ENCODE results near the gene MRPL50. TPM values are rescaled to one million over a fixed set of nuclear protein-coding genes. Genes with fewer than 3 reads are reported as not detected.

MRPL50 gene
- total RNA-seq, 3 donors from 2014 or later (not counting 1 experiment from before 2014, with no cell fraction given): 4.4 to 5.9 (median 5.1) TPM

DNA sequence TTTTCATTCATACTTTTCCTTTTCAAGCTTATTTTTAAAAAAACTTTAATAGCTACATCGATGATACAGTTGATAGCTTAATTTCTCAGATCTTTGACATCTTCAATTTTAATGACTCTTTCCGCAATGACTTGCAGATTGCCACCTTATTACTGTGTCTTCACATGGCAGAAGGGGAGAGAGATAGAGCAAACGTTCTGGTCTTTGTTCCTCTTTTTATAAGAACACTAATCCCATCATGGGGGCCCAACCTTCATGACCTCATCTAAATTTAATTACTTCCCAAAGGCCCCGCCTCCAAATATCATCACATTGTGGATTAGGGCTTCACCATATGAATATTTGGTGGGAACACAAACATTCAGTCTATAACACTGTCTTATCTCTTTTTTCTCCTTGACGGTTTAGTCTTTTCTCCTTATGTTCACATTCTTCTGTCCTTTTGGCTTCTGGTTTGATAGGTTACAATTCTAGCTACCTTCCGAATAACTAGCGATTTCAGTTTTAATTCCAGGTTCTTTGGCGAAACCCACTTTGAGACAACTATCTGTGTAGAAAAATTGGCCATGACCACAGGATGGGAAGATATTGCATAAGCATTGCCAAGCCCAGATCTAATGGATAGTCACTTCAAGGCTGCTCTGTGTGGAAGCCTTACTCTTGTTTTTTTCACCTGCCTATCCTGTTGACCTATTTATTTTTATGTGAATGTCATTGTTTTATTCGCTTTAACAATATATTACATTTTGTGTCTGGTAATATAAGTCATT lies 5.3 kb upstream of the MRPL50 start:
- peaks cover 78% of the 10 kb centered on the region for H3K36me3 Mint-ChIP-seq
- TF ChIP-seq, protein P1, sequence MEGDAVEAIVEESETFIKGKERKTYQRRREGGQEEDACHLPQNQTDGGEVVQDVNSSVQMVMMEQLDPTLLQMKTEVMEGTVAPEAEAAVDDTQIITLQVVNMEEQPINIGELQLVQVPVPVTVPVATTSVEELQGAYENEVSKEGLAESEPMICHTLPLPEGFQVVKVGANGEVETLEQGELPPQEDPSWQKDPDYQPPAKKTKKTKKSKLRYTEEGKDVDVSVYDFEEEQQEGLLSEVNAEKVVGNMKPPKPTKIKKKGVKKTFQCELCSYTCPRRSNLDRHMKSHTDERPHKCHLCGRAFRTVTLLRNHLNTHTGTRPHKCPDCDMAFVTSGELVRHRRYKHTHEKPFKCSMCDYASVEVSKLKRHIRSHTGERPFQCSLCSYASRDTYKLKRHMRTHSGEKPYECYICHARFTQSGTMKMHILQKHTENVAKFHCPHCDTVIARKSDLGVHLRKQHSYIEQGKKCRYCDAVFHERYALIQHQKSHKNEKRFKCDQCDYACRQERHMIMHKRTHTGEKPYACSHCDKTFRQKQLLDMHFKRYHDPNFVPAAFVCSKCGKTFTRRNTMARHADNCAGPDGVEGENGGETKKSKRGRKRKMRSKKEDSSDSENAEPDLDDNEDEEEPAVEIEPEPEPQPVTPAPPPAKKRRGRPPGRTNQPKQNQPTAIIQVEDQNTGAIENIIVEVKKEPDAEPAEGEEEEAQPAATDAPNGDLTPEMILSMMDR (IDR thresholded peaks at IDR 0.05): no peak
- no peak overlapping the region for H3K4me3 Mint-ChIP-seq
- intact Hi-C loops (cut with micrococcal nuclease): no loop called here
- 92% methylated on average over 6 of the region's 9 CpGs for WGBS (ENCODE audit: insufficient coverage)
- peaks cover 12% of the 10 kb centered on the region for H3K4me1 ChIP-seq (ENCODE audit: control insufficient read depth, insufficient read depth, low read length)
- no peak overlapping the region for H3K27ac Mint-ChIP-seq
- H3K27me3 ChIP-seq (ENCODE audit: control insufficient read depth, insufficient read depth, low read length): no peaks in the 10 kb centered on the region
- H3K27ac ChIP-seq (ENCODE audit: low read length): no peak overlapping the region
- peaks cover 15 to 27% of the 10 kb centered on the region in 2 donors for H3K9me3 Mint-ChIP-seq
- H3K4me1 Mint-ChIP-seq: peaks cover 40 to 50% of the 10 kb centered on the region in 2 donors
- H3K27me3 Mint-ChIP-seq (ENCODE audit: low read depth in 2 of 2): no peaks in the 10 kb centered on the region
- peaks cover 79% of the 10 kb centered on the region for H3K36me3 ChIP-seq (ENCODE audit: control insufficient read depth, insufficient read depth, low read length)
- no peak overlapping the region for H3K4me3 ChIP-seq (ENCODE audit: low read length)
- H3K9me3 ChIP-seq (ENCODE audit: control insufficient read depth, insufficient read depth, low read length): peaks cover 18% of the 10 kb centered on the region
- DNase-seq (no peak), ATAC-seq (no peak)

DNA sequence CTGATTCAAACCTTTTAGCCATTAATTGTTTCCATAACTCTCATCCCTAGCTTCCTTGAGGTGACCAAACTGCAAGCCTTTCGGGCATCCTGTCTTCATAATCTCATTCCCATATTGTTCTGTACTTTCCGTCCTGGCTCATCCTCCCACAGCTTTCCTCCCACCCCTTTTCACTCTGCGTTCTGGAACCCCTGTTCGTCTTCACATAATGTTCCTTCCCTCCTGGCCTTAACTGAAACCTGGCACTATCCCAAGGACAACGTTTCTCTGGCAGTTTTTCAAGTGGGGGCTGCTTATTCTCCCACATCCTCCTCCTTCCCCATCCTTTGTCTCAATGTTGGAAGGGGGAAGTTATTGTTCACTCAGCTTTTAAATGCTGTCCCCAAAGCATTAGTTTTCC lies 1.7 kb upstream of the MRPL50 start:
- peaks cover 46% of the 10 kb centered on the region for H3K36me3 ChIP-seq (ENCODE audit: control insufficient read depth, insufficient read depth, low read length)
- Mint-ChIP-seq H3K36me3 (peaks cover 44% of the 10 kb centered on the region), H3K27ac (peak overlapping the region; percentile 98 to 99), H3K4me1 (peaks cover 69 to 70% of the 10 kb centered on the region in 2 donors), H3K27me3 (ENCODE audit: low read depth in 2 of 2) (no peaks in the 10 kb centered on the region), H3K4me3 (peak overlapping the region; percentile 71), H3K9me3 (peaks cover 3 to 5% of the 10 kb centered on the region in 2 donors)
- 70% methylated on average over 5 of the region's 5 CpGs for WGBS (ENCODE audit: insufficient coverage)
- H3K4me1 ChIP-seq (ENCODE audit: control insufficient read depth, insufficient read depth, low read length): peaks cover 12% of the 10 kb centered on the region
- no peak overlapping the region for H3K4me3 ChIP-seq (ENCODE audit: low read length)
- H3K27ac ChIP-seq (ENCODE audit: low read length): no peak overlapping the region
- H3K9me3 ChIP-seq (ENCODE audit: control insufficient read depth, insufficient read depth, low read length): no peaks in the 10 kb centered on the region
- intact Hi-C loops (cut with micrococcal nuclease): no loop called here
- TF ChIP-seq, protein P1 (IDR thresholded peaks at IDR 0.05): no peak
- ATAC-seq: no peak
- H3K27me3 ChIP-seq (ENCODE audit: control insufficient read depth, insufficient read depth, low read length): no peaks in the 10 kb centered on the region
- no peak for DNase-seq

DNA sequence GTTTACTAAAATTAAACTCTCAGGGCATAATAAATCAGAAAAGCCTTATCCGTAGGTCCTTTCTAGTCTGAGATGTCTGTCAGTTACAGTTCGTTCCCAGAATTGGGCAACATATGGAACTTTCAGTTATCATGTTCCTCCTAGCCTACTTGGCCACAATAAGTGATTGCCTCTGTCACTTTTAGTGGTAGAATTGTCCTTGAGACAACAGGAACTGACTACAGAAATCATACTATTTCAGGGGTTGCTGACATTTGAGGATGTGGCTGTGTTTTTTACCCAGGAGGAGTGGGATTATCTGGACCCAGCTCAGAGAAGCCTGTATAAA lies 1.2 kb upstream of the MRPL50 start:
- peaks cover 73% of the 10 kb centered on the region in 2 donors for H3K4me1 Mint-ChIP-seq
- peaks cover 39% of the 10 kb centered on the region for H3K36me3 Mint-ChIP-seq
- 12% methylated on average over 2 of the region's 2 CpGs for WGBS (ENCODE audit: insufficient coverage)
- peaks cover 2 to 3% of the 10 kb centered on the region in 2 donors for H3K9me3 Mint-ChIP-seq
- no peak for ATAC-seq
- H3K4me3 Mint-ChIP-seq: peak overlapping the region; percentile 96
- intact Hi-C loops (cut with micrococcal nuclease): no loop called here
- H3K27me3 Mint-ChIP-seq (ENCODE audit: low read depth in 2 of 2): no peaks in the 10 kb centered on the region
- Histone ChIP-seq H3K4me1 (ENCODE audit: control insufficient read depth, insufficient read depth, low read length) (peaks cover 12% of the 10 kb centered on the region), H3K4me3 (ENCODE audit: low read length) (peak overlapping the region; percentile 77), H3K9me3 (ENCODE audit: control insufficient read depth, insufficient read depth, low read length) (no peaks in the 10 kb centered on the region), H3K27me3 (ENCODE audit: control insufficient read depth, insufficient read depth, low read length) (no peaks in the 10 kb centered on the region), H3K36me3 (ENCODE audit: control insufficient read depth, insufficient read depth, low read length) (peaks cover 41% of the 10 kb centered on the region), H3K27ac (ENCODE audit: low read length) (no peak overlapping the region)
- DNase-seq: peak in 1 of 2 donors; percentile 8
- H3K27ac Mint-ChIP-seq: peak overlapping the region; percentile 98 to 99
- TF ChIP-seq, protein P1 (IDR thresholded peaks at IDR 0.05): no peak

Data from natural killer cell (primary cell).